ENCODE data around the gene GABRG3.

The GABRG3 gene

GRCh38 chr15:27429577-27429976, 458.6 kb downstream of the GABRG3 start:
- TF ChIP-seq SUZ12 (IDR thresholded peaks at IDR 0.05; ENCODE audit: extremely low read depth, insufficient read depth, insufficient read length) (no peak), ZNF274 (IDR thresholded peaks at IDR 0.05; ENCODE audit: low read depth, low read length) (no peak), YY1 (IDR thresholded peaks at IDR 0.05; ENCODE audit: insufficient read depth, insufficient read length) (no peak)

GRCh38 chr15:27433604-27434003, 462.6 kb downstream of the GABRG3 start:
- Histone ChIP-seq H3K4me1 (ENCODE audit: insufficient read depth, insufficient read length) (no peaks in the 10 kb centered on the region), H3K4me3 (ENCODE audit: insufficient read length, low read depth) (no peak overlapping the region), H3K36me3 (ENCODE audit: insufficient read depth, insufficient read length, low read length) (no peaks in the 10 kb centered on the region), H3K27me3 (ENCODE audit: insufficient read depth, insufficient read length) (no peaks in the 10 kb centered on the region), H3K9ac (ENCODE audit: insufficient read length, low read depth) (no peak overlapping the region), H3K9me3 (ENCODE audit: insufficient read depth, low read length) (peaks cover 14% of the 10 kb centered on the region; the same call in 1 of the 2 replicates)
- DNase-seq (ENCODE audit: low read depth, low spot score), result no peak
- TF ChIP-seq ZNF274 (IDR thresholded peaks at IDR 0.05; ENCODE audit: low read depth, low read length), result no peak
- TF ChIP-seq SUZ12 (IDR thresholded peaks at IDR 0.05; ENCODE audit: extremely low read depth, insufficient read depth, insufficient read length), result no peak
- TF ChIP-seq YY1 (IDR thresholded peaks at IDR 0.05; ENCODE audit: insufficient read depth, insufficient read length), result no peak

More at GRCh38 chr15:27429577-27429976, 458.6 kb downstream of the GABRG3 start:
- H3K27me3 ChIP-seq (ENCODE audit: insufficient read depth, insufficient read length), result no peaks in the 10 kb centered on the region
- no peak overlapping the region for H3K9ac ChIP-seq (ENCODE audit: insufficient read length, low read depth)
- no peaks in the 10 kb centered on the region for H3K36me3 ChIP-seq (ENCODE audit: insufficient read depth, insufficient read length, low read length)
- H3K4me1 ChIP-seq (ENCODE audit: insufficient read depth, insufficient read length), result no peaks in the 10 kb centered on the region
- no peak for DNase-seq (ENCODE audit: low read depth, low spot score)
- no peak overlapping the region for H3K4me3 ChIP-seq (ENCODE audit: insufficient read length, low read depth)
- 0 out of 2 replicates have a peak, but pooled peaks cover 6% of the 10 kb centered on the region for H3K9me3 ChIP-seq (ENCODE audit: insufficient read depth, low read length)

- H3K9me3 ChIP-seq (ENCODE audit: insufficient read depth, low read length), result peaks cover 8% of the 10 kb centered on the region; the same call in 1 of the 2 replicates
- H3K9ac ChIP-seq (ENCODE audit: insufficient read length, low read depth), result no peak overlapping the region
- no peak for DNase-seq (ENCODE audit: low read depth, low spot score)
- TF ChIP-seq YY1 (IDR thresholded peaks at IDR 0.05; ENCODE audit: insufficient read depth, insufficient read length), result no peak
- TF ChIP-seq ZNF274 (IDR thresholded peaks at IDR 0.05; ENCODE audit: low read depth, low read length), result no peak
- no peaks in the 10 kb centered on the region for H3K4me1 ChIP-seq (ENCODE audit: insufficient read depth, insufficient read length)
- no peak overlapping the region for H3K4me3 ChIP-seq (ENCODE audit: insufficient read length, low read depth)
- H3K36me3 ChIP-seq (ENCODE audit: insufficient read depth, insufficient read length, low read length), result no peaks in the 10 kb centered on the region
- no peaks in the 10 kb centered on the region for H3K27me3 ChIP-seq (ENCODE audit: insufficient read depth, insufficient read length)
These were observed 467.7 kb downstream of the GABRG3 start for GRCh38 chr15:27438403-27439375.

GRCh38 chr15:27441120-27441519, 470.1 kb downstream of the GABRG3 start:
- Histone ChIP-seq H3K27me3 (ENCODE audit: insufficient read depth, insufficient read length) (no peaks in the 10 kb centered on the region), H3K4me3 (ENCODE audit: insufficient read length, low read depth) (no peak overlapping the region), H3K36me3 (ENCODE audit: insufficient read depth, insufficient read length, low read length) (no peaks in the 10 kb centered on the region), H3K9me3 (ENCODE audit: insufficient read depth, low read length) (peaks cover 4% of the 10 kb centered on the region; the same call in 1 of the 2 replicates), H3K4me1 (ENCODE audit: insufficient read depth, insufficient read length) (no peaks in the 10 kb centered on the region), H3K9ac (ENCODE audit: insufficient read length, low read depth) (no peak overlapping the region)
- DNase-seq (ENCODE audit: low read depth, low spot score), result no peak
- TF ChIP-seq ZNF274 (IDR thresholded peaks at IDR 0.05; ENCODE audit: low read depth, low read length) (no peak), SUZ12 (IDR thresholded peaks at IDR 0.05; ENCODE audit: extremely low read depth, insufficient read depth, insufficient read length) (no peak), YY1 (IDR thresholded peaks at IDR 0.05; ENCODE audit: insufficient read depth, insufficient read length) (no peak)

- Histone ChIP-seq H3K36me3 (ENCODE audit: insufficient read depth, insufficient read length, low read length) (no peaks in the 10 kb centered on the region), H3K4me3 (ENCODE audit: insufficient read length, low read depth) (no peak overlapping the region), H3K9ac (ENCODE audit: insufficient read length, low read depth) (no peak overlapping the region), H3K4me1 (ENCODE audit: insufficient read depth, insufficient read length) (no peaks in the 10 kb centered on the region), H3K9me3 (ENCODE audit: insufficient read depth, low read length) (no peaks in the 10 kb centered on the region), H3K27me3 (ENCODE audit: insufficient read depth, insufficient read length) (no peaks in the 10 kb centered on the region)
- no peak for DNase-seq (ENCODE audit: low read depth, low spot score)
- TF ChIP-seq ZNF274 (IDR thresholded peaks at IDR 0.05; ENCODE audit: low read depth, low read length) (no peak), SUZ12 (IDR thresholded peaks at IDR 0.05; ENCODE audit: extremely low read depth, insufficient read depth, insufficient read length) (no peak), YY1 (IDR thresholded peaks at IDR 0.05; ENCODE audit: insufficient read depth, insufficient read length) (no peak)
These were observed 477.3 kb downstream of the GABRG3 start for GRCh38 chr15:27448234-27448633.

- DNase-seq (ENCODE audit: low read depth, low spot score), result no peak
- Histone ChIP-seq H3K4me3 (ENCODE audit: insufficient read length, low read depth) (no peak overlapping the region), H3K9me3 (ENCODE audit: insufficient read depth, low read length) (no peaks in the 10 kb centered on the region), H3K27me3 (ENCODE audit: insufficient read depth, insufficient read length) (no peaks in the 10 kb centered on the region), H3K36me3 (ENCODE audit: insufficient read depth, insufficient read length, low read length) (no peaks in the 10 kb centered on the region), H3K9ac (ENCODE audit: insufficient read length, low read depth) (no peak overlapping the region), H3K4me1 (ENCODE audit: insufficient read depth, insufficient read length) (no peaks in the 10 kb centered on the region)
- no peak for TF ChIP-seq YY1 (IDR thresholded peaks at IDR 0.05; ENCODE audit: insufficient read depth, insufficient read length)
- TF ChIP-seq SUZ12 (IDR thresholded peaks at IDR 0.05; ENCODE audit: extremely low read depth, insufficient read depth, insufficient read length), result no peak
- no peak for TF ChIP-seq ZNF274 (IDR thresholded peaks at IDR 0.05; ENCODE audit: low read depth, low read length)
These were observed 478.0 kb downstream of the GABRG3 start for GRCh38 chr15:27448986-27449385.

GRCh38 chr15:27449941-27450340, 479.0 kb downstream of the GABRG3 start:
- DNase-seq (ENCODE audit: low read depth, low spot score), result no peak
- H3K9me3 ChIP-seq (ENCODE audit: insufficient read depth, low read length), result no peaks in the 10 kb centered on the region
- TF ChIP-seq SUZ12 (IDR thresholded peaks at IDR 0.05; ENCODE audit: extremely low read depth, insufficient read depth, insufficient read length), result no peak
- TF ChIP-seq ZNF274 (IDR thresholded peaks at IDR 0.05; ENCODE audit: low read depth, low read length), result no peak
- no peak for TF ChIP-seq YY1 (IDR thresholded peaks at IDR 0.05; ENCODE audit: insufficient read depth, insufficient read length)

More at GRCh38 chr15:27449941-27450340, 479.0 kb downstream of the GABRG3 start:
- Histone ChIP-seq H3K36me3 (ENCODE audit: insufficient read depth, insufficient read length, low read length) (no peaks in the 10 kb centered on the region), H3K4me1 (ENCODE audit: insufficient read depth, insufficient read length) (no peaks in the 10 kb centered on the region), H3K27me3 (ENCODE audit: insufficient read depth, insufficient read length) (no peaks in the 10 kb centered on the region), H3K4me3 (ENCODE audit: insufficient read length, low read depth) (no peak overlapping the region), H3K9ac (ENCODE audit: insufficient read length, low read depth) (no peak overlapping the region)
